K562 (cell line): Measurements from ENCODE around the gene PPP1R15A. TPM values are rescaled to one million over a fixed set of nuclear protein-coding genes. Genes with fewer than 3 reads are reported as not detected.
A peak's percentile ranks its signal among the peaks of the same experiment; 100 is the strongest.

Experiments used
- EP400 ChIP-seq: fragments of 450-650 bp; IDR thresholded peaks from 2 replicates; pipeline ENCODE4 v1.6.1; 2017; ENCODE audit warnings: antibody characterized with exemption, mild to moderate bottlenecking, moderate library complexity
- FUS ChIP-seq: fragments of 200-400 bp; formaldehyde crosslinking; optimal IDR thresholded peaks from 2 replicates; pipeline ENCODE3; 2017; ENCODE audit warnings: low read depth, low read length
- MED1 ChIP-seq: sonication (generic); formaldehyde crosslinking; IDR thresholded peaks from 2 replicates; pipeline ENCODE4 v1.8.1; 2023; ENCODE audit warnings: missing genetic modification reagents, borderline replicate concordance
- MEF2A ChIP-seq: IDR thresholded peaks from 2 replicates; pipeline ENCODE4 v1.6.1; 2011; ENCODE audit warnings: low read depth, mild to moderate bottlenecking, low read length, moderate library complexity; ENCODE audit not compliant: control insufficient read depth
- MEIS2 ChIP-seq: fragments of 450-650 bp; IDR thresholded peaks from 2 replicates; pipeline ENCODE4 v1.6.1; 2014; ENCODE audit warnings: mild to moderate bottlenecking; ENCODE audit not compliant: partially characterized antibody
- MYC ChIP-seq, 2 experiments: fragments of 250-450 bp in 1 of 2; sonication (Bioruptor Pico) in 1 of 2; IDR thresholded peaks; 2 replicates each; pipeline versions ENCODE4 v1.5.1 to v1.6.1; 2012 to 2021; ENCODE audit warnings: low read depth in 2 of 2, borderline replicate concordance in 1 of 2, improper control_type of control experiment in 1 of 2, low read length in 1 of 2, mild to moderate bottlenecking in 1 of 2, moderate library complexity in 1 of 2
- NUFIP1 ChIP-seq: fragments of 450-650 bp; IDR thresholded peaks from 2 replicates; pipeline ENCODE4 v1.6.1; 2018; ENCODE audit not compliant: partially characterized antibody
- OTX1 ChIP-seq: fragments of 450-650 bp; formaldehyde crosslinking; IDR thresholded peaks from 2 replicates; pipeline ENCODE4 v1.4.0; 2022; ENCODE audit warnings: mild to moderate bottlenecking
- PCBP1 ChIP-seq: fragments of 200-400 bp; formaldehyde crosslinking; IDR thresholded peaks from 2 replicates; pipeline ENCODE4 v1.6.1; 2018; ENCODE audit warnings: mild to moderate bottlenecking, low read depth, low read length; ENCODE audit not compliant: poor library complexity, severe bottlenecking
- PURB ChIP-seq: sonication (generic); formaldehyde crosslinking; IDR thresholded peaks from 2 replicates; pipeline ENCODE4 v1.9.0; 2021; ENCODE audit warnings: low read depth, mild to moderate bottlenecking, missing genetic modification reagents
- RHOXF2B ChIP-seq: fragments of 250-450 bp; sonication (Bioruptor Pico); conservative IDR thresholded peaks from 2 replicates; pipeline ENCODE4 v1.5.1; 2021
- SUPT5H ChIP-seq: fragments of 450-650 bp; IDR thresholded peaks from 2 replicates; pipeline ENCODE4 v1.6.1; 2016
- XRCC5 ChIP-seq: fragments of 200-400 bp; formaldehyde crosslinking; IDR thresholded peaks from 2 replicates; pipeline ENCODE4 v1.6.1; 2017; ENCODE audit warnings: low read depth, mild to moderate bottlenecking, low read length
- ZC3H11A ChIP-seq: IDR thresholded peaks from 2 replicates; pipeline ENCODE4 v1.6.1; 2012; ENCODE audit warnings: low read depth, low read length, improper control_type of control experiment
- ZNF23 ChIP-seq: fragments of 250-450 bp; sonication (Bioruptor Pico); IDR thresholded peaks from 2 replicates; pipeline ENCODE4 v1.4.0; 2020; ENCODE audit warnings: mild to moderate bottlenecking
- ZNF274 ChIP-seq: IDR thresholded peaks from 2 replicates; pipeline ENCODE4 v1.6.1; 2011; ENCODE audit warnings: low read depth, mild to moderate bottlenecking, low read length, moderate library complexity, borderline replicate concordance
- ZNF507 ChIP-seq: conservative IDR thresholded peaks from 2 replicates; pipeline ENCODE4 v1.6.1; 2017; ENCODE audit warnings: missing genetic modification characterization, missing compliant biosample characterization
- polyA plus RNA-seq, 8 experiments: library from polyadenylated mRNA; depleted of rRNA in 4 of 8; stranded (reverse) in 5 of 8; unstranded in 3 of 8; fragments of >200 nt; fragmentation: Nextera tagmentation in 2 of 8; fragmentation: Illumina TruSeq in 1 of 8; extraction: Ambion mirVana in 2 of 8; extraction: Trizol in 1 of 8; gene quantifications; 2 replicates each; pipeline versions ENCODE4 v1.2.1 to v1.2.3, GENCODE V29; 2011 to 2014; ENCODE audit warnings: inconsistent platforms in 1 of 8, missing spikeins in 1 of 8
- total RNA-seq, 7 experiments: library from RNA; depleted of rRNA in 6 of 7; stranded (reverse); fragments of >200 nt in 6 of 7; fragmentation: Illumina TruSeq in 2 of 7; extraction: Trizol in 2 of 7; gene quantifications; 2 replicates each; pipeline versions ENCODE4 v1.2.1 to v1.2.3, GENCODE V29; 2011 to 2021; ENCODE audit warnings: low replicate concordance in 1 of 7
- TF ChIP-seq, protein P1 (sequence below): sonication (generic); formaldehyde crosslinking; IDR thresholded peaks from 2 replicates; pipeline ENCODE4 v1.8.1; 2023; ENCODE audit warnings: missing genetic modification reagents, mild to moderate bottlenecking, borderline replicate concordance
- TF ChIP-seq, protein P2 (sequence below): fragments of 250-450 bp; sonication (Bioruptor Pico); IDR thresholded peaks from 2 replicates; pipeline ENCODE4 v1.8.0; 2022; ENCODE audit warnings: moderate library complexity, mild to moderate bottlenecking, inconsistent platforms
- TF ChIP-seq, protein P3 (sequence below): fragments of 450-650 bp; formaldehyde crosslinking; IDR thresholded peaks from 2 replicates; pipeline ENCODE4 v1.4.0; 2022; ENCODE audit warnings: missing genetic modification characterization

Gene PPP1R15A
- total and polyA plus RNA-seq, 9 of the 15 experiments (the other 6 are each of a cell fraction or from before 2014, with no cell fraction given) = 0.42 to 73.7 (median 44.0) TPM

DNA sequence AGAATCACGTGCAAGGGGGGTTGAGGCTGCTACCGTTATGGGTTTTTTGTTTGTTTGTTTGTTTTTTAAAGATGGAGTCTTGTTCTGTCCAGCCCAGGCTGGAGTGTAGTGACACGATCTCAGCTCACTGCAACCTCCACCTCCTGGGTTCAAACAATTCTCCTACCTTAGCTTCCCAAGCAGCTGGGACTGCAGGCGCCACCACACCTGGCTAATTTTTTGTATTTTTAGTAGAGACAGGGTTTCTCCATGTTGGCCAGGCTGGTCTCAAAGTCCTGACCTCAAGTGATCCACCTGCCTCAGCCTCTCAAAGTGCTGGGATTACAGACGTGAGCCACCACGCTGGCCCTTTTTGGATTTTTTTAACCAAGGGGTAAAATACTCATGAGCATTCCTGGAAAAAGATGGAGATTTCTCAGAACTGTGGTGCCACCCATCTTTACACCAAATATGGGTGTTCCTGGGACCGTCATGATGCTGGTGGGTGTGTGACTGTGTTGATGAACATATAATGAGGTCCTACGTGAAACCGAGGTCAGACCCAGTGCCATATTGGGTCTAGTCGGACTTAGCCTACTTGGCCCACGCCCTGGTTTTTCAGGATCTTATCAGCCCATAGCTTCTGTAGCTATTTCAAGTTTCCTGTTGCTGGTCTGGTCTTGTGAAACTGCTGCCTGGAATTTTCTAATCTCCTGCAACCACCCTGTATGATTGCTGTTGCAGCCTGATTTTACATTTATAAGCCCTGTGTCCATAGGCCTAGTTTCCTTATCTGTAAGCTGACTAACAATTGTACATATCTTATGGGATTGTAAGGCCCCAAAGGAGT lies 6.2 kb downstream of the PPP1R15A start (continued):
- TF ChIP-seq MED1 (CRISPR knock-in tag) = no peak
- peak; percentile 70; the same call in 1 of the 2 replicates for TF ChIP-seq MYC (IDR thresholded peaks at IDR 0.05; ENCODE audit: low read depth, low read length)
- no peak; the same call in 1 of the 2 replicates for TF ChIP-seq MYC (CRISPR knock-in tag; IDR thresholded peaks at IDR 0.05; ENCODE audit: borderline replicate concordance, low read depth)
- TF ChIP-seq XRCC5 = no peak
- TF ChIP-seq, protein P1, sequence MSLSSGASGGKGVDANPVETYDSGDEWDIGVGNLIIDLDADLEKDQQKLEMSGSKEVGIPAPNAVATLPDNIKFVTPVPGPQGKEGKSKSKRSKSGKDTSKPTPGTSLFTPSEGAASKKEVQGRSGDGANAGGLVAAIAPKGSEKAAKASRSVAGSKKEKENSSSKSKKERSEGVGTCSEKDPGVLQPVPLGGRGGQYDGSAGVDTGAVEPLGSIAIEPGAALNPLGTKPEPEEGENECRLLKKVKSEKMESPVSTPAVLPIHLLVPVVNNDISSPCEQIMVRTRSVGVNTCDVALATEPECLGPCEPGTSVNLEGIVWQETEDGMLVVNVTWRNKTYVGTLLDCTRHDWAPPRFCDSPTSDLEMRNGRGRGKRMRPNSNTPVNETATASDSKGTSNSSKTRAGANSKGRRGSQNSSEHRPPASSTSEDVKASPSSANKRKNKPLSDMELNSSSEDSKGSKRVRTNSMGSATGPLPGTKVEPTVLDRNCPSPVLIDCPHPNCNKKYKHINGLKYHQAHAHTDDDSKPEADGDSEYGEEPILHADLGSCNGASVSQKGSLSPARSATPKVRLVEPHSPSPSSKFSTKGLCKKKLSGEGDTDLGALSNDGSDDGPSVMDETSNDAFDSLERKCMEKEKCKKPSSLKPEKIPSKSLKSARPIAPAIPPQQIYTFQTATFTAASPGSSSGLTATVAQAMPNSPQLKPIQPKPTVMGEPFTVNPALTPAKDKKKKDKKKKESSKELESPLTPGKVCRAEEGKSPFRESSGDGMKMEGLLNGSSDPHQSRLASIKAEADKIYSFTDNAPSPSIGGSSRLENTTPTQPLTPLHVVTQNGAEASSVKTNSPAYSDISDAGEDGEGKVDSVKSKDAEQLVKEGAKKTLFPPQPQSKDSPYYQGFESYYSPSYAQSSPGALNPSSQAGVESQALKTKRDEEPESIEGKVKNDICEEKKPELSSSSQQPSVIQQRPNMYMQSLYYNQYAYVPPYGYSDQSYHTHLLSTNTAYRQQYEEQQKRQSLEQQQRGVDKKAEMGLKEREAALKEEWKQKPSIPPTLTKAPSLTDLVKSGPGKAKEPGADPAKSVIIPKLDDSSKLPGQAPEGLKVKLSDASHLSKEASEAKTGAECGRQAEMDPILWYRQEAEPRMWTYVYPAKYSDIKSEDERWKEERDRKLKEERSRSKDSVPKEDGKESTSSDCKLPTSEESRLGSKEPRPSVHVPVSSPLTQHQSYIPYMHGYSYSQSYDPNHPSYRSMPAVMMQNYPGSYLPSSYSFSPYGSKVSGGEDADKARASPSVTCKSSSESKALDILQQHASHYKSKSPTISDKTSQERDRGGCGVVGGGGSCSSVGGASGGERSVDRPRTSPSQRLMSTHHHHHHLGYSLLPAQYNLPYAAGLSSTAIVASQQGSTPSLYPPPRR (CRISPR knock-in tag) = peak; percentile 78; the same call in 1 of the 2 replicates
- TF ChIP-seq, protein P2, sequence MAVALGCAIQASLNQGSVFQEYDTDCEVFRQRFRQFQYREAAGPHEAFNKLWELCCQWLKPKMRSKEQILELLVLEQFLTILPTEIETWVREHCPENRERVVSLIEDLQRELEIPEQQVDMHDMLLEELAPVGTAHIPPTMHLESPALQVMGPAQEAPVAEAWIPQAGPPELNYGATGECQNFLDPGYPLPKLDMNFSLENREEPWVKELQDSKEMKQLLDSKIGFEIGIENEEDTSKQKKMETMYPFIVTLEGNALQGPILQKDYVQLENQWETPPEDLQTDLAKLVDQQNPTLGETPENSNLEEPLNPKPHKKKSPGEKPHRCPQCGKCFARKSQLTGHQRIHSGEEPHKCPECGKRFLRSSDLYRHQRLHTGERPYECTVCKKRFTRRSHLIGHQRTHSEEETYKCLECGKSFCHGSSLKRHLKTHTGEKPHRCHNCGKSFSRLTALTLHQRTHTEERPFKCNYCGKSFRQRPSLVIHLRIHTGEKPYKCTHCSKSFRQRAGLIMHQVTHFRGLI = no peak; the same call in 1 of the 2 replicates
- no peak for TF ChIP-seq PURB
- peak; percentile 54 for TF ChIP-seq MEIS2
- peak; percentile 77; the same call in 1 of the 2 replicates for TF ChIP-seq ZNF274
- TF ChIP-seq ZNF507 = no peak
- TF ChIP-seq NUFIP1 = peak; percentile 69
- TF ChIP-seq, protein P3, sequence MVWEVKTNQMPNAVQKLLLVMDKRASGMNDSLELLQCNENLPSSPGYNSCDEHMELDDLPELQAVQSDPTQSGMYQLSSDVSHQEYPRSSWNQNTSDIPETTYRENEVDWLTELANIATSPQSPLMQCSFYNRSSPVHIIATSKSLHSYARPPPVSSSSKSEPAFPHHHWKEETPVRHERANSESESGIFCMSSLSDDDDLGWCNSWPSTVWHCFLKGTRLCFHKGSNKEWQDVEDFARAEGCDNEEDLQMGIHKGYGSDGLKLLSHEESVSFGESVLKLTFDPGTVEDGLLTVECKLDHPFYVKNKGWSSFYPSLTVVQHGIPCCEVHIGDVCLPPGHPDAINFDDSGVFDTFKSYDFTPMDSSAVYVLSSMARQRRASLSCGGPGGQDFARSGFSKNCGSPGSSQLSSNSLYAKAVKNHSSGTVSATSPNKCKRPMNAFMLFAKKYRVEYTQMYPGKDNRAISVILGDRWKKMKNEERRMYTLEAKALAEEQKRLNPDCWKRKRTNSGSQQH (CRISPR knock-in tag) = no peak; the same call in 1 of the 2 replicates
- TF ChIP-seq EP400 = peak; percentile 82
- no peak; the same call in 1 of the 2 replicates for TF ChIP-seq RHOXF2B (CRISPR knock-in tag)
- no peak for TF ChIP-seq ZNF23
- no peak for TF ChIP-seq PCBP1
- TF ChIP-seq FUS = no peak
- peak; percentile 88 for TF ChIP-seq MEF2A
- peak; percentile 60 for TF ChIP-seq SUPT5H
- 0 out of 2 replicates have a peak, but pooled peaks have one; percentile 71 for TF ChIP-seq ZC3H11A
- no peak for TF ChIP-seq OTX1 (CRISPR knock-in tag)
